Measurements from ENCODE around the gene PTPN13. TPM values are rescaled to one million over a fixed set of nuclear protein-coding genes. Genes with fewer than 3 reads are reported as not detected.
"Not testable (repeated sequence)": the region's sequence is repeated elsewhere in the genome, so short reads cannot be mapped to it uniquely, and the experiment has no call there.

The PTPN13 gene
- total RNA-seq, 1 donor from 2014 or later, result 2.2 TPM

DNA sequence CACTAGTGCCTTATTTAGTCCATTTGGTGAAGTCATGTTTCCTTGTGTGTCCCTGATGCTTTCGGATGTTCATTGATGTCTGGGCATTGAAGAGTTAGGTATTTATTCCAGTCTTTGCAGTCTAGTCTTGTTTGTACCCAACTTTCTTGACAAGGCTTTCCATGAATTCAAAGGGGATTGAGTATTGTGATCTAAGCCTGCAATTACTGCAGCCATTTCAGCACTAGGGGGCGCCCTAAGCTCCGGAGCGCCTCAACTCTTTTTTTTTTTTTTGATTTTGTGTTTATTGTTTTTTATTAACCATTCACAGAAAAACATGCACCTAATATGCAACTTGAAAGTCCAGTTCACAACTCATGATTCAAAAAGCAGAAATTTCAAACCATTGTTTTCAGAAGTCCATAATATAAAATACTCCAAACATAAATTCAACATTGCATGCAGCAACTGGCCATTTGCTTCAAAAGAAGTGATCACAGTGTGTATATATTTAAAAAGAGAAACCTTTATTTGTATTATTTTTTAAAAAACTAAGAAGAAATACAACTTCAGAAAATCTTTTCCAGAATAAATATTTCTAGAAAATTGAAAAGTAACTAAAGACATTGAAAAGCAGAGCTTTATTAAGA lies 59.2 kb downstream of the PTPN13 start:
- peak; percentile 67 for DNase-seq

- DNase-seq, result not testable (repeated sequence)
Observed at GRCh38 chr4:86656781-86657180, 62.7 kb downstream of the PTPN13 start.

- DNase-seq, result no peak
Observed at GRCh38 chr4:86657382-86657781, 63.3 kb downstream of the PTPN13 start.

DNA sequence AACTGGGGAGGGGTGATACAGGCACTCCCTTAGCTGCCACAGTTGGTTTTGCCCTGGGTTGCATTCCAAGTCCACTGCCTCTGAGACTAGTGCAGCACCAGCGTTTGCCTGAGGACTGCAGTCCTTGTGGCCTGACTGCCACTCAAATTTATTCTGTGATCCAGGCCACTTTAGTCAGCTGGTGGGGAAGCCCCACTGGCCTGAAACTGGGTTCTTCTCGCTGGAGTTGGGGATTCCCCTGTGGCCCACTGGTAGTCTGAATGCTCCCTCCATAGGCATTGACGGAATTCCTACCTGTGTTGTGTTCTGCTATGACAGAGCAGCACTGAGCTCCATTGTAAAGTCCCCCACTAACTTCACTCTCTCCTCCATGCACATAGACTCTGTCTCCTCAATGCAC lies 63.8 kb downstream of the PTPN13 start:
- DNase-seq, result no peak

DNA sequence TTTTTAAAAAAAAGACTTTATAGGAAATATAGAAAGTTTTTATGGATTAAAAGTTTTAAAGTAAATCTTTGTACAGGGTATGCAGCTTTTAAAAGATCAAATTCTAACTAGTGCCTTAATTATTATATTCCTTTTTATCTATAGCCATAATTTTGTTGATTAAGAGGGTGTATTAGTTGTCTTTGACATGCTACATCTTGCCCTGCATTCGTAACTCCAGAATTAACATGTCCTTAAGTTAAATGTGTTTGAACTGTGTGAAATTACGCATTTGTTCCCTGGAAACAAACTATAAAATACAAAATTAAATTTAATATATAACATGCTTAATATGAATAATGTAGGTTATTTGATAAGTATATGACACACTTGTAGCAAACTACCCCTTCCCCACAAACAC lies 66.3 kb downstream of the PTPN13 start:
- DNase-seq, result no peak

DNA sequence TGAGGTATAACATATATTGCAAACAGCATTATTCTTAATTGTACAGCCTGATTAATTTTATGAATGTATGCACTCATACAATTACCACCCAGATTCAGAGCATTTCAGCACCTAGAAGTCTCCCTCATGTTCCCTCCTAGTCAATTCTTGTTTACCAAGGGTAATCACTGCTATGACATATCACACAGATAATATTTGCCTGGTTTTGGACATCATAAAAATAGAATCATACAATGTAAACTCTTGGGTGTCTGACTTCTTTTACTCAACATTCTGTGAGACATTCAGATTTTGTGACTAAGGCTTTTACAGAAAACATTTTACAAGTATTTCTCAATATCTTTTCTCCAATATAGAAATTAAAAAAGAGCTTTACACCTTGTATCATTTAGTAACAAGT lies 66.9 kb downstream of the PTPN13 start:
- DNase-seq, result no peak

DNA sequence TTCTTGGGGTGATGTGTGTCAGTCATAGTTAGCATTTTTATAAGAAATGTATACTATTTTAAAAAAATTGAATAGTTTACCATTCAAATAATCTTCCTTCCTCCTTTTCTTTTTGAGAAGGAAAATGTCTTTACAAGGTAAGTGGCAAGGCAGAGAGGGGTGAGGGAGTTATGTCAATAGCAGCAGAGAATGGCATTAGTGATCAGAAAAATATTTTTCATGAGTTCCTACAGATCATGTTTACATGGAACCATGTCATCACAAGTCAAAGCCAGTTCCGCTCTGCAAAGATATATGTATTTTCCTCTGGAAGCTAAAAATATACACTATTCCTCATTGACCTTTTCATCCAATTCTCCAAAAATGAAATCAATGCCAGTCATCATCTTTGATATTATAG lies 67.3 kb downstream of the PTPN13 start:
- no peak for DNase-seq

GRCh38 chr4:86664959-86665358 lies 70.8 kb downstream of the PTPN13 start:
- DNase-seq, result no peak

GRCh38 chr4:86670298-86670697 lies 76.2 kb downstream of the PTPN13 start:
- no peak for DNase-seq

DNA sequence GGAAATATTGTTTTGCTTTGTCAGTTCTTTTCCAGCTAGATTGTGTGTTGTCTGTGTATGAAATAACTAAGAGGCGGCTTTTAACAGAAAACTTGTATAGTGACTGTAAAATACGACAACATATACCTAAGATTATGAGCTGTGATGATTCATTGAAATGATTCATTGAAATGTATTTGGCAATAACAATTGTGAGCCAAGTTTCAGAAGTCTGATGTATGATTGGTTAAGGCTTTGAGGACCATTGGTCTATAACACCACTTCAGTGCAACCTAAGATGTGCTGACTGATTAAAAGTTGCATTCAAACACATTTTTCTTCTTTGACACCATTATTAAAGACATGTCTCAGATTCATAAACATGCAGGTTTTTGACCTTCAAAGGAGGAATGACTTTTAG lies 76.6 kb downstream of the PTPN13 start:
- no peak for DNase-seq

DNA sequence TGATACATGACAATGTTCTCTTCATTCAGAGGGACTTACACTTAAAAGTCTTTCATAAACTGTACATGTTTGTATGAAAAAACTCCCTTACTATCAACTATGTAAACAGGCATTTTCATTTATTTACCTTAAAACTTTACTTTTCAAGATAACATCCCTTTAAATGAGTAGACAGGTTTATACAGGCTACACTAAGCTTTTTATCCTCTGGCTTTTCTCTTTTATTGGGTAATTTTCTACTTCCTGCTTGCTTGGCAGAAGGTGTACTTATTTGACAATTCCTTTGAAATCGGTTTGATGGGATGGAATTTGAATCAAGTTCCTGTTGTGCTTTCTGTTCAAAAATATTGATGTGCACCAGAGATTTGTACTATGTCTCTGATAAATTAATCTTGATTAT lies 81.4 kb downstream of the PTPN13 start:
- no peak for DNase-seq

- no peak for DNase-seq
Observed at GRCh38 chr4:86678796-86679195, 84.7 kb downstream of the PTPN13 start.

DNA sequence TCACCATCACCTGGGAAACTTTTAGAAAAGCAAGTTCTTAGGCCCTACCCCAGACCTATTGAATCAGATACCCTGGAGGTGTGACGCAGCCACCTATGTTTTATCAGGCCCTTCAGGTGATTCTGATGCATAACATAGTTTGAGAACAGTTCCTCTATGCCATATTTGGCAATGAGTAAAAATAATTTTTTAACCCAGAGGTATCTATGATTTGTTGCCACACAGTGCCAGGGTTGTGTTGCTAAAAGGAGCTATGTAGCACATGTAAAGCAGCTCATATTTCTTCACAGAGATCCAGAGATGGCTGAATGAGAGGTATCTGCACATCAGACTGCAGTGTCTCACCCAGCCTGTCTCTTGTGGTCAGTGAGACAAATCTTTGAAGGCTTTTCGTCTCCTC lies 85.3 kb downstream of the PTPN13 start:
- DNase-seq, result no peak

DNA sequence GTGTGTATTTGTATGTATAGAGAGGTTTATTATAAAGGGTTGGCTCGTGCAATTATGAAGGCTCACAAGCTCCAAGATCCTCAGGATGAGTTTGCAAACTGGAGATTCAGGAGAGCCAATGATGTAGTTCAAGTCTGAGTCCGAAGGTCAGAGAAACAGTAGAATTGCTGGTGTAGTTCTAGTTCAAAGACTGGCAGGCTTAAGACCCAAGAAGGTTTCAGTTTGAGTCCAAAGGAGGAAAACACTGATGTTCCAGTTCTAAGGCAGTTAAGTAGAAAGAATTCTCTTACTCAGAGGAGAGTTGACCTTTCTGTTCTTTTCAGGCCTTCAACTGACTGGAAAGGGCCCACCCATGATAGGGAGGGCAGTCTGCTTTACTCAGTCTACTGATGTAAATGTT lies 89.1 kb downstream of the PTPN13 start:
- no peak for DNase-seq

DNA sequence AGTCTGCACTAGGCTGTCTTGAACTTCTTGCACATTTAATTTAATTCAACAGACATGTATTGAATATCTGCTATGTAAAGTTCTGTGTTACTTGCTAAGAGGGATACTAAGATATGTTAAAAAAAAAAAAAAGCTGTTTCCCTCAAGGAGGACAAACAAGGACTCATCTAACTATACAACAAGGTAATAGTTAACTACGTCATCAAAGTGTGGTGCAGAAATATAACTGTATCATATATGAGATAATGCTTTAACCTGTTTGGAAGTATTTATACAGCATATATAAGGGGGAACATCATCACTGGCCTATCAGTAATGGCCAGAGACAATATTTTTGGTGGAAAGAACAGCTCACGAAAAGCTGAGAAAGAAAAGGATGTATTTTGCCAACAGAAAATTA lies 89.9 kb downstream of the PTPN13 start:
- DNase-seq, result no peak

- peak; percentile 2 for DNase-seq
Observed at GRCh38 chr4:86685401-86685800, 91.3 kb downstream of the PTPN13 start.

- DNase-seq, result no peak
Observed at GRCh38 chr4:86686741-86687140, 92.6 kb downstream of the PTPN13 start.

- no peak for DNase-seq
Observed at GRCh38 chr4:86688026-86688425, 93.9 kb downstream of the PTPN13 start.

DNA sequence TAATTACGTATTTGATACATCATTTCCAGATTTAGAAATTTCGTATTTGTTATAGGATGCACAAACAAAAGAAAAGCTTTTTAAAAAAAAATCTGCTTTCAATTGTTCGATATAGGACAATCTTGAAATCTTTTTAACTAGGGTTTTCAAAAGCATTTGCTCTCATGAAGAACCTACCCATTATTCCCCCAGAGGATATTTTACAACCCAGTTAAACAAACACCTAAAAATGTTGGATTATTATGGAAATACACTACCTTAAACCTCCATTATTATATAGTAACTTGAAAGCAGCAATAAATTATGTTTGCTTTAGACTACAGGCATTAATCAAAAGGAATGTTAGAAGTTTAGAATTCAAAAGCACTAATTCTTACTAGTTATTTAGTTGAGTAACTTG lies 110.5 kb downstream of the PTPN13 start:
- DNase-seq, result no peak

- DNase-seq, result no peak
Observed at GRCh38 chr4:86706923-86707597, 112.9 kb downstream of the PTPN13 start.

- DNase-seq, result no peak
Observed at GRCh38 chr4:86717651-86718050, 123.5 kb downstream of the PTPN13 start.

DNA sequence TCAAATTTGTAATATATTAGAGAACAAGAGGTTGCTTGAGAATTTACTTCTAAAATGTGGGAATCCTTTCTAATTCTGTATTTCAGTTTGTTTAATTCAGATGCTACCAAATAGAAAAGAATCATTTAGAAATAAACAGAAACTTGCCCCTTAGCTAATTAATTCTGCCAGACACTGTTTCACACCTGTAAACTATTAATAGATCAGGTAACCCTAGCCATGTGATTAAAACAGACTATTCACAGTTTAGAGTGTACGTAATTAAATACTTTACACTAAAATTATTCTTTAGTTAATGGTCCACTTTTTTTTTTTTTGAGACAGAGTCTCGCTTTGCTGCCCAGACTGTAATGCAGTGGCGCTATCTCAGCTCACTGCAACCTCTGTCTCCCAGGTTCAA lies 124.0 kb downstream of the PTPN13 start:
- DNase-seq, result no peak

DNA sequence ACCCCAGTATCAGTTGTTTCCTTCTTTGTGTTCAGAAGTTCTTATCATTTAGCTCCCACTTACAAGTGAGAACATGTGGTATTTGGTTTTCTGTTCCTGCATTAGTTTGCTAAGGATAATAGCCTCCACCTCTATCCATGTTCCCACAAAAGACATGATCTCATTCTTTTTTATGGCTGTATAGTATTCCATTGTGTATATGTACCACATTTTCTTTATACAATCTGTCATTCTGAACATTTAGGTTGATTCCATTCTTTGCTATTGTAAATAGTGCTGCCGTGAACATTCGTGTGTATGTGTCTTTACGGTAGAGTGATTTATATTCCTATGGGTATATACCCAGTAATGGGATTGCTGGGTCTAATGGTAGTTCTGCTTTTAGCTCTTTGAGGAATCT lies 125.0 kb downstream of the PTPN13 start:
- DNase-seq, result not testable (repeated sequence)

GRCh38 chr4:86720508-86721068 lies 126.5 kb downstream of the PTPN13 start:
- no peak for DNase-seq

GRCh38 chr4:86721412-86721811 lies 127.3 kb downstream of the PTPN13 start:
- DNase-seq, result no peak
